Spinal cord (tissue), 10 donors: ENCODE results near the gene TNF. TPM values are rescaled to one million over a fixed set of nuclear protein-coding genes. Genes with fewer than 3 reads are reported as not detected.
A peak's percentile ranks its signal among the peaks of the same experiment; 100 is the strongest.

Experiments
- DNase-seq, 6 donors: peaks; one replicate each; pipeline versions ENCODE4 v3.0.0 to v3.0.0-alpha.2; 2013 to 2015; ENCODE audit warnings: low spot score in 6 of 6, low read depth in 4 of 6
- H3K27ac ChIP-seq: one replicate; pipeline ENCODE4 v1.5.1; 2013; ENCODE audit warnings: low read depth, low read length, control low read depth
- H3K27me3 ChIP-seq: one replicate; pipeline ENCODE4 v1.6.1; 2013; ENCODE audit warnings: low read length; ENCODE audit not compliant: control insufficient read depth, insufficient read depth
- H3K36me3 ChIP-seq: one replicate; pipeline ENCODE4 v1.6.1; 2013; ENCODE audit warnings: low read length; ENCODE audit not compliant: control insufficient read depth, insufficient read depth
- H3K4me1 ChIP-seq: one replicate; pipeline ENCODE4 v1.6.1; 2013; ENCODE audit warnings: low read length; ENCODE audit not compliant: control insufficient read depth, insufficient read depth
- H3K4me3 ChIP-seq: one replicate; pipeline ENCODE4 v1.5.1; 2013; ENCODE audit warnings: low read depth, low read length, control low read depth
- H3K9me3 ChIP-seq: one replicate; pipeline ENCODE4 v1.6.1; 2013; ENCODE audit warnings: low read length; ENCODE audit not compliant: control insufficient read depth, insufficient read depth
- WGBS: methylation state at CpG from one replicate; pipeline ENCODE4 v1.1.5; 2013; ENCODE audit warnings: missing lambda C conversion rate; ENCODE audit not compliant: insufficient coverage; 5-methylcytosine and 5-hydroxymethylcytosine counted together
- polyA plus RNA-seq, 2 donors: library from polyadenylated mRNA; unstranded; fragments of 120-200 nt; gene quantifications; one replicate each; pipeline ENCODE4 v1.2.1, GENCODE V29; 2013; ENCODE audit not compliant: insufficient read length in 2 of 2
- small RNA-seq: library from RNA; depleted of rRNA; stranded (forward); fragments of <200 nt; gene quantifications from one replicate; pipeline ENCODE3, GENCODE V24; 2014; ENCODE audit warnings: low replicate concordance
- total RNA-seq, 2 donors: library from RNA; depleted of rRNA in 1 of 2; stranded (reverse); fragments of 120-200 nt in 1 of 2; fragments of >200 nt in 1 of 2; gene quantifications; one replicate each; pipeline versions ENCODE4 v1.2.3 to v1.2.4, GENCODE V29; 2013 to 2014
- donor health status: healthy.

Gene TNF
- total and polyA plus RNA-seq, 4 donors, result 0.39 to 0.40 TPM; not detected in 2

GRCh38 chr6:31622684-31623091 is 47.3 kb downstream of the TNF start:
- H3K9me3 ChIP-seq, result no peaks in the 10 kb centered on the region
- no peak for DNase-seq
- no peaks in the 10 kb centered on the region for H3K27me3 ChIP-seq
- H3K4me1 ChIP-seq, result peaks cover 13% of the 10 kb centered on the region
- no peak overlapping the region for H3K27ac ChIP-seq
- WGBS, result 60% methylated on average over 4 of the region's 10 CpGs
- peaks cover 53% of the 10 kb centered on the region for H3K36me3 ChIP-seq
- H3K4me3 ChIP-seq, result peak overlapping the region; percentile 99

- Histone ChIP-seq H3K9me3 (no peaks in the 10 kb centered on the region), H3K4me3 (no peak overlapping the region), H3K27ac (no peak overlapping the region), H3K36me3 (peaks cover 66% of the 10 kb centered on the region), H3K27me3 (no peaks in the 10 kb centered on the region), H3K4me1 (peaks cover 13% of the 10 kb centered on the region)
- DNase-seq, result no peak
- no CpG with 5 or more reads among the region's 10 CpGs for WGBS
These were observed 48.7 kb downstream of the TNF start for GRCh38 chr6:31624070-31624469.

- no peak overlapping the region for H3K4me3 ChIP-seq
- no peaks in the 10 kb centered on the region for H3K9me3 ChIP-seq
- WGBS, result 84% methylated on average over 4 of the region's 10 CpGs
These were observed 51.6 kb downstream of the TNF start for GRCh38 chr6:31626952-31627351.

GRCh38 chr6:31627690-31628287 is 52.4 kb downstream of the TNF start:
- H3K36me3 ChIP-seq, result peaks cover 99% of the 10 kb centered on the region
- no peak for DNase-seq
- H3K9me3 ChIP-seq, result no peaks in the 10 kb centered on the region
- H3K4me3 ChIP-seq, result no peak overlapping the region
- H3K4me1 ChIP-seq, result no peaks in the 10 kb centered on the region
- no peaks in the 10 kb centered on the region for H3K27me3 ChIP-seq
- H3K27ac ChIP-seq, result no peak overlapping the region
- 96% methylated on average over 18 of the region's 19 CpGs for WGBS

More at GRCh38 chr6:31626952-31627351, 51.6 kb downstream of the TNF start:
- Histone ChIP-seq H3K27ac (no peak overlapping the region), H3K4me1 (peaks cover 6% of the 10 kb centered on the region), H3K27me3 (no peaks in the 10 kb centered on the region), H3K36me3 (peaks cover 95% of the 10 kb centered on the region)
- DNase-seq, result no peak

Small RNA genes lying within 50 kb of the gene (small RNA-seq; reads per million reads assigned to genes)
- 7.8 reads per million, percentile 95 among the genes with 10 or more reads in this experiment for gene SNORA38
- 281 reads per million, percentile 99 among the genes with 10 or more reads in this experiment for gene SNORD117
- not detected for gene SNORD84
- not detected for gene UQCRHP1

Other genes with a start within 250 kb of the TNF start
Only the 30 nearest of the 34 such genes appear.
- 100 to 1,000 TPM; 134 to 168 TPM for gene HLA-B, start 218.4 kb upstream of the TNF start, total RNA-seq
- gene HLA-B, start 218.4 kb upstream of the TNF start, polyA plus RNA-seq, result 100 to 1,000 TPM; 126 to 189 TPM
- 10 to 100 TPM in 1 of 2 donors, 1 to 10 TPM in 1; 5.9 to 23.6 TPM for gene MICA, start 172.0 kb upstream of the TNF start, total RNA-seq
- gene MICA, start 172.0 kb upstream of the TNF start, polyA plus RNA-seq, result 1 to 10 TPM; 4.2 to 6.0 TPM
- gene MICB, start 77.4 kb upstream of the TNF start, total RNA-seq, result 1 to 10 TPM; 1.9 to 2.8 TPM
- 1 to 10 TPM; 1.4 to 1.5 TPM for gene MICB, start 77.4 kb upstream of the TNF start, polyA plus RNA-seq
- not detected for gene MCCD1, start 46.6 kb upstream of the TNF start, total RNA-seq
- under 1 TPM in 1 of 2 donors, not detected in 1; 0.33 TPM for gene MCCD1, start 46.6 kb upstream of the TNF start, polyA plus RNA-seq
- gene DDX39B, start 33.6 kb upstream of the TNF start, total RNA-seq, result 100 to 1,000 TPM; 242 to 404 TPM
- 100 to 1,000 TPM; 428 to 496 TPM for gene DDX39B, start 33.6 kb upstream of the TNF start, polyA plus RNA-seq
- gene ATP6V1G2, start 29.0 kb upstream of the TNF start, total RNA-seq, result 10 to 100 TPM; 32.2 to 63.3 TPM
- 100 to 1,000 TPM; 231 to 258 TPM for gene ATP6V1G2, start 29.0 kb upstream of the TNF start, polyA plus RNA-seq
- gene NFKBIL1, start 28.0 kb upstream of the TNF start, total RNA-seq, result 10 to 100 TPM in 1 of 2 donors, 1 to 10 TPM in 1; 9.8 to 24.4 TPM
- gene NFKBIL1, start 28.0 kb upstream of the TNF start, polyA plus RNA-seq, result 10 to 100 TPM; 26.8 to 29.4 TPM
- under 1 TPM in 1 of 2 donors, not detected in 1; 0.11 TPM for gene LTA, start 3.3 kb upstream of the TNF start, total RNA-seq
- gene LTA, start 3.3 kb upstream of the TNF start, polyA plus RNA-seq, result under 1 TPM; 0.22 to 0.27 TPM
- 1 to 10 TPM in 1 of 2 donors, under 1 TPM in 1; 0.55 to 1.9 TPM for gene LTB, start 6.9 kb downstream of the TNF start, total RNA-seq
- gene LTB, start 6.9 kb downstream of the TNF start, polyA plus RNA-seq, result under 1 TPM; 0.35 to 0.50 TPM
- gene LST1, start 10.7 kb downstream of the TNF start, total RNA-seq, result 10 to 100 TPM; 10.8 to 15.2 TPM
- 10 to 100 TPM in 1 of 2 donors, 1 to 10 TPM in 1; 9.0 to 12.6 TPM for gene LST1, start 10.7 kb downstream of the TNF start, polyA plus RNA-seq
- not detected for gene NCR3, start 17.4 kb downstream of the TNF start, total RNA-seq
- gene NCR3, start 17.4 kb downstream of the TNF start, polyA plus RNA-seq, result not detected
- gene AIF1, start 39.7 kb downstream of the TNF start, total RNA-seq, result 10 to 100 TPM; 35.5 to 55.0 TPM
- gene AIF1, start 39.7 kb downstream of the TNF start, polyA plus RNA-seq, result 10 to 100 TPM; 27.8 to 42.5 TPM
- 10 to 100 TPM; 48.7 to 79.6 TPM for gene PRRC2A, start 45.1 kb downstream of the TNF start, total RNA-seq
- 100 to 1,000 TPM; 241 to 250 TPM for gene PRRC2A, start 45.1 kb downstream of the TNF start, polyA plus RNA-seq
- 100 to 1,000 TPM in 1 of 2 donors, 10 to 100 TPM in 1; 88.9 to 184 TPM for gene BAG6, start 77.1 kb downstream of the TNF start, total RNA-seq
- 100 to 1,000 TPM; 249 to 255 TPM for gene BAG6, start 77.1 kb downstream of the TNF start, polyA plus RNA-seq
- gene APOM, start 80.3 kb downstream of the TNF start, total RNA-seq, result 1 to 10 TPM in 1 of 2 donors, under 1 TPM in 1; 0.40 to 5.7 TPM
- gene APOM, start 80.3 kb downstream of the TNF start, polyA plus RNA-seq, result 1 to 10 TPM; 6.7 to 9.5 TPM
- gene C6orf47, start 85.2 kb downstream of the TNF start, total RNA-seq, result 10 to 100 TPM; 12.4 to 23.1 TPM
- gene C6orf47, start 85.2 kb downstream of the TNF start, polyA plus RNA-seq, result 10 to 100 TPM; 16.8 to 17.8 TPM
- 10 to 100 TPM in 1 of 2 donors, 1 to 10 TPM in 1; 9.1 to 15.3 TPM for gene GPANK1, start 89.4 kb downstream of the TNF start, total RNA-seq
- gene GPANK1, start 89.4 kb downstream of the TNF start, polyA plus RNA-seq, result 10 to 100 TPM; 16.9 to 19.9 TPM
- 100 to 1,000 TPM in 1 of 2 donors, 10 to 100 TPM in 1; 54.3 to 183 TPM for gene CSNK2B, start 90.5 kb downstream of the TNF start, total RNA-seq
- gene CSNK2B, start 90.5 kb downstream of the TNF start, polyA plus RNA-seq, result 100 to 1,000 TPM; 213 to 215 TPM
- 1 to 10 TPM; 2.1 to 8.6 TPM for gene LY6G5B, start 94.4 kb downstream of the TNF start, total RNA-seq
- gene LY6G5B, start 94.4 kb downstream of the TNF start, polyA plus RNA-seq, result 10 to 100 TPM; 17.6 to 35.6 TPM
- 1 to 10 TPM in 1 of 2 donors, under 1 TPM in 1; 0.40 to 3.3 TPM for gene LY6G5C, start 105.5 kb downstream of the TNF start, total RNA-seq
- 10 to 100 TPM in 1 of 2 donors, 1 to 10 TPM in 1; 8.5 to 13.1 TPM for gene LY6G5C, start 105.5 kb downstream of the TNF start, polyA plus RNA-seq
- gene ABHD16A, start 127.8 kb downstream of the TNF start, total RNA-seq, result 10 to 100 TPM; 51.8 to 83.6 TPM
- gene ABHD16A, start 127.8 kb downstream of the TNF start, polyA plus RNA-seq, result 10 to 100 TPM; 72.0 to 85.8 TPM
- under 1 TPM in 1 of 2 donors, not detected in 1; 0.30 TPM for gene LY6G6F, start 131.3 kb downstream of the TNF start, total RNA-seq
- gene LY6G6F, start 131.3 kb downstream of the TNF start, polyA plus RNA-seq, result under 1 TPM in 1 of 2 donors, not detected in 1; 0.27 TPM
- gene LY6G6D, start 139.8 kb downstream of the TNF start, total RNA-seq, result 1 to 10 TPM; 1.1 to 6.6 TPM
- gene LY6G6D, start 139.8 kb downstream of the TNF start, polyA plus RNA-seq, result 1 to 10 TPM in 1 of 2 donors, under 1 TPM in 1; 0.51 to 2.3 TPM
- under 1 TPM in 1 of 2 donors, not detected in 1; 0.17 TPM for gene LY6G6C, start 146.2 kb downstream of the TNF start, total RNA-seq
- gene LY6G6C, start 146.2 kb downstream of the TNF start, polyA plus RNA-seq, result 1 to 10 TPM in 1 of 2 donors, under 1 TPM in 1; 0.71 to 1.2 TPM
- gene MPIG6B, start 147.8 kb downstream of the TNF start, total RNA-seq, result under 1 TPM in 1 of 2 donors, not detected in 1; 0.17 TPM
- gene MPIG6B, start 147.8 kb downstream of the TNF start, polyA plus RNA-seq, result 1 to 10 TPM in 1 of 2 donors, under 1 TPM in 1; 0.81 to 1.3 TPM
- gene DDAH2, start 153.7 kb downstream of the TNF start, total RNA-seq, result 100 to 1,000 TPM in 1 of 2 donors, 10 to 100 TPM in 1; 62.9 to 207 TPM
- 100 to 1,000 TPM; 159 to 178 TPM for gene DDAH2, start 153.7 kb downstream of the TNF start, polyA plus RNA-seq
- 100 to 1,000 TPM in 1 of 2 donors, 10 to 100 TPM in 1; 96.3 to 322 TPM for gene CLIC1, start 161.0 kb downstream of the TNF start, total RNA-seq
- 10 to 100 TPM; 73.5 to 87.1 TPM for gene CLIC1, start 161.0 kb downstream of the TNF start, polyA plus RNA-seq
- 10 to 100 TPM in 1 of 2 donors, 1 to 10 TPM in 1; 6.2 to 20.2 TPM for gene MSH5, start 164.4 kb downstream of the TNF start, total RNA-seq
- gene MSH5, start 164.4 kb downstream of the TNF start, polyA plus RNA-seq, result 10 to 100 TPM; 18.9 to 38.8 TPM
- 1 to 10 TPM; 3.4 to 9.5 TPM for gene SAPCD1, start 187.1 kb downstream of the TNF start, total RNA-seq
- gene SAPCD1, start 187.1 kb downstream of the TNF start, polyA plus RNA-seq, result 10 to 100 TPM; 10.5 to 11.1 TPM
- gene VWA7, start 201.8 kb downstream of the TNF start, total RNA-seq, result 1 to 10 TPM; 1.8 to 2.9 TPM
- 1 to 10 TPM; 4.0 to 4.3 TPM for gene VWA7, start 201.8 kb downstream of the TNF start, polyA plus RNA-seq